GM12865 (cell line): ENCODE data around the gene GAB1.

ENCODE experiments used
- DNase-seq: peaks from one replicate; pipeline ENCODE4 v3.0.0; 2010; ENCODE audit warnings: low read depth
- H3K4me3 ChIP-seq: 2 replicates; pipeline ENCODE4 v1.5.1; 2011; ENCODE audit warnings: mild to moderate bottlenecking, low read depth, low read length, control low read depth
- CTCF ChIP-seq: IDR thresholded peaks from 2 replicates; pipeline ENCODE4 v1.5.1; 2011; ENCODE audit warnings: low read length, control low read depth, low read depth, inconsistent platforms; ENCODE audit not compliant: insufficient read depth; ENCODE audit errors: missing control alignments

Gene GAB1

GRCh38 chr4:143402776-143403552 is 66.3 kb downstream of the GAB1 start:
- TF ChIP-seq CTCF, result no peak
- H3K4me3 ChIP-seq, result no peak overlapping the region; the same call in 1 of the 2 replicates
- DNase-seq, result peak; percentile 44

- TF ChIP-seq CTCF, result no peak
- DNase-seq, result no peak
- H3K4me3 ChIP-seq, result no peak overlapping the region; the same call in 1 of the 2 replicates
Observed at GRCh38 chr4:143403553-143403820, 66.8 kb downstream of the GAB1 start.

- H3K4me3 ChIP-seq, result no peak overlapping the region
- peak; percentile 85 for DNase-seq
- TF ChIP-seq CTCF, result no peak
Observed at GRCh38 chr4:143404555-143404954, 67.9 kb downstream of the GAB1 start.

DNA sequence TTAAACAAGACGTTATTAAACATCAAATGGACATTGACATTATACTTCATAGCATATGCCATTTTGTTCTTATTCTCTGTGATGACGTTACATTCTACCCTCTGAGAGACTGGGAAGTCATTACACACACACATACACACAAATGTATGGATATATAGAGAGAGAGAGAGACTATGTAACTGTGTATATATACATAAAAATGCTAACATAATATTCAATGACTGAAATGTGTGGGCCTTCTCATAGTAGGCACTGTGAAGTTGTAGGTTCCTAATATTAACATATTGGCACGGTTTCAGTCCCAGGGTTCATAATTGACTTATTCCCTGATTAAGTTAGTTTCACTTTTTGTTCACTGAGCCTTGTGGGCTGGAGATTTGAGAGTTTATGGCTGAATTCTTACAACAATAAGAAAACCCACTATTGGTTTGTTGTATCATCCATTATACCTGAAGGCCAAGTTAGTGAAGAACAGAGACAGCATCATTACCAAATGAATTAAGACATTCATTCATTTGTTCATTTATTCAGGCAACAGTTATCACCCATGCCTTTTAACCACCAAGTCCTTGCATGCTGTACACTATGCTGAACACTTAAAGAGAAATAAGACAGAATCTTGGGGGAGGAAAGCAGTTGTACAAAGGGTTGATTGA is 68.5 kb downstream of the GAB1 start:
- TF ChIP-seq CTCF, result no peak
- H3K4me3 ChIP-seq, result no peak overlapping the region
- peak; percentile 19 for DNase-seq

DNA sequence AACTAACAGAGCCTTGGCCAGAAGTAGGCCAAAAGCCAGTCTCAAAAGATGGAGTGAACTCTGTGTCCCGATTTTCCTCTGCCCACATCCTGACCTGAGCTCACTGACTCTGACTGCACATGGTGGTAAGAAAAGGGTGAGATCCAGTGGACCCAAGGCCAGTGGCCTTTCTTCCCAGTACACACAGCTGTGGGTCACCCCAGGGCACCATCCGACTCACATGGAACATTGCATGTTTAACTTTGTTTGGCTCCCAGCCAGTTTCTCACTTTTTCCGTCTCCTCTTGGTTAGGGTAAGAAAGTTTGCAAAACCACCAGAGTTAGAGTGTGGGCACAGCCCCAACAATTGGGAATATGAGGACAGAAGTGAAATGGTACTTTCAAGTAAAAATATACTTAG is 69.8 kb downstream of the GAB1 start:
- TF ChIP-seq CTCF, result no peak
- no peak overlapping the region for H3K4me3 ChIP-seq
- DNase-seq, result no peak

DNA sequence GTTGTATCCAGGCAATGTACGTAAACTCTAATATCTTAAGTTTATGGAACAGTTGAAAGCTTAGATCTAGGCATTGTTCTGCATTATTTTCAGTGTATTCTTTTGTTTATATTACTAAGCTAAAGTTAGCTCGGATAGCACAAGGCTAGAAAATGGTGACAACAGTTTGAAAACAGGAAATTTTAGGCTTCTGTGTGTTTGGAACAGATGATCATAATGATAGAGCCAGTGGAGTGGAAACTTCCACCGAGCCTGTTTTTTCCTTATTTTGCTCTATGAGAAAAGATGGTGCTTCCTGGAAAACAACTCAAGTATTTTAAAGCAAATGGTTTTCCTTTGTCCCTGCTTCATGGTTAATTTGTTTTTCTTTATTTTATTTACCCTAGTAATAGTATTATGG is 70.8 kb downstream of the GAB1 start:
- no peak for TF ChIP-seq CTCF
- H3K4me3 ChIP-seq, result no peak overlapping the region
- DNase-seq, result no peak
